HG02981 (cell line): ENCODE measurements around the gene ZNF619.
A peak's percentile ranks its signal among the peaks of the same experiment; 100 is the strongest.
"Not testable (repeated sequence)": the region's sequence is repeated elsewhere in the genome, so short reads cannot be mapped to it uniquely, and the experiment has no call there.

Source experiments
- ATAC-seq: cut with Tn5 transposase; IDR thresholded peaks from one replicate; pipeline ENCODE4 v1.9.1; 2021; ENCODE audit warnings: mild to moderate bottlenecking, moderate library complexity; ENCODE audit not compliant: unreplicated experiment

ZNF619 gene

DNA sequence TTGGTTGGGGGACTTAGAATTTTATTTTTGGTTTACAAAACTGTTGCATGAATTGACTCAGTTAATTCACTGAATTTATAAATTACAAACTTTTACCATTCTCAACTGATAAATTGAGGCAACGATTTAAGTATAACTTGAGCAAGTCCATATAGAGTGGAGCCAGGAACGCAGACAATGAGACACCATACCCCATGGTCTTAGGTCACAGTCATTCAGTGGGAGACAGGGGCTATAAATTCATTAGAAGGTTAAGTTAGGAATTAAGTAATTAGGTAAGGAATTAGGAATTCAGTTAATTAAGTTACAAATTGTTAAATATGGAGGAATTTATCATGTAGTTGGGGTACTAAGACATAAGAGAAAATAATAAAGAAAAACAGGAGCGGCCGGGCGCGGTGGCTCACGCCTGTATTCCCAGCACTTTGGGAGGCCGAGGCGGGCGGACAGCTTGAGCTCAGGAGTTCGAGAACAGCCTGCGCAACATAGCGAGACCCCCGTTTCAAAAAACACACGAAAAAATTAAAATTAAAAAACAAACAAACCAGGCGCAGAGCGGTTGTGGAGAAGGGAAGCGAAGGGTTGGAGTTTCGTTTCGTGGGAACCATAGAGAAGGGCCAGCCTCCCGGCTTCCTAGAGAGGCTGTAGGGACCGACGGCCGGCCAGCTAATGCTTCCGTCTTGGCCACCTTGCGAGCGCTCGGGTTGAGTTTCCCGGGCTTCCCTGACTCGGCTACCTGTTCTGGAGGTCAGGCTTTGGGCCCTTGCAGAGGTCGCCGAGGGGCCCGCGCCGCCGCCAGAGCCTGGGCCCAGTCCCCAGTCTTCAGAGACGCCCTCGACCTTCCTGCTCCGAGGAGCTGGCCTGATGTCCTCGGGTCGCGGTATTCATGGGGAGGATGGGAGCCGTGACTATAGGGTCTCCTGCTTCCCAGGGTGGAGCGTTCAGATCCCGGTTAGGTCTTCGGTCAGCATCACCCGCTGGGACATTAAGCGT, at the start of gene ZNF619:
TSS of gene ZNF619 (plus strand) at position 645 of the 993 bp plus-strand sequence. CDS start 858 bp downstream, outside the sequence.
- peak; percentile 78 for ATAC-seq

DNA sequence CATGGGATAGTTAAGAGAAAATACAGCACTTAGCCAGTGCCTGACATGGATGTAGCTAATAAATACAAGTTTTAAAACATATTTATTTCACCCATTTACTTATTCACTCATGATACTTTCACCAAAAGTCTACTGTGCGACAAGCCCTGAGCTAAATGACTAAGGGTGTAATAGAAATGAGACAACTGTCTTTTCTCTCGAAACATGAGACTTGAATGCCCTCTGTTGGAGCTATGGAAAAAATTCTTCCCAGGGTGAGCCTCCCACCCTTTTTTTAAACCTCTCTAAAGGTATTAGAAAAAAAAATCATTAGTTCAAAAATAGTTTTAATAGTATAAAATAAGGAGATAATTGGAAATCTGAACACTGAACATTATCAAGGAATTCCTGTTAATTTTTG, 44.1 kb upstream of the ZNF619 start:
- no peak for ATAC-seq

GRCh38 chr3:40437889-40438288, 39.0 kb upstream of the ZNF619 start:
- no peak for ATAC-seq

DNA sequence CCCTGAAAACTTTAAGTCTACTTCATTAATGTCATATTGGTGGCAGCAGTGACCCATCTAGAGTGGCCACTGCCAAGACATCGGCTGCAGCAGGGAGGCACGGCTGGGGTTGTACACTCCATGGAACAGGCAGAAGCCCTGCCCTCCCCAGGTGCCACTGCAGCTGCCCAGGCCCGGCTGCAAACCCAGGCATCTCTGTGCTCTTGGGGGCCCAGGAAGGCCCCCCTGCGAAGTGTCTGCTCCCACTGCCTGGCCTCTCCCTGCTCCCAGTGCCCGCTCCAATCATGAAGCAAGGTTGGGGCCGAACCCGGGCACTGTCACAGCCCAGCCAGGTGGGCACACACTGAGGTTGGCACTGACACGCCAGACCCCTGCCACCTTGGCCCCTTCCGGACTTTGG, 31.9 kb upstream of the ZNF619 start:
- no peak for ATAC-seq

- no peak for ATAC-seq
Observed at GRCh38 chr3:40445880-40446279, 31.0 kb upstream of the ZNF619 start.

GRCh38 chr3:40450438-40450837, 26.5 kb upstream of the ZNF619 start:
- ATAC-seq, result no peak

GRCh38 chr3:40451551-40451950, 25.4 kb upstream of the ZNF619 start:
- no peak for ATAC-seq

- no peak for ATAC-seq
Observed at GRCh38 chr3:40452057-40452456, 24.9 kb upstream of the ZNF619 start.

- no peak for ATAC-seq
Observed at GRCh38 chr3:40452562-40452875, 24.4 kb upstream of the ZNF619 start.

DNA sequence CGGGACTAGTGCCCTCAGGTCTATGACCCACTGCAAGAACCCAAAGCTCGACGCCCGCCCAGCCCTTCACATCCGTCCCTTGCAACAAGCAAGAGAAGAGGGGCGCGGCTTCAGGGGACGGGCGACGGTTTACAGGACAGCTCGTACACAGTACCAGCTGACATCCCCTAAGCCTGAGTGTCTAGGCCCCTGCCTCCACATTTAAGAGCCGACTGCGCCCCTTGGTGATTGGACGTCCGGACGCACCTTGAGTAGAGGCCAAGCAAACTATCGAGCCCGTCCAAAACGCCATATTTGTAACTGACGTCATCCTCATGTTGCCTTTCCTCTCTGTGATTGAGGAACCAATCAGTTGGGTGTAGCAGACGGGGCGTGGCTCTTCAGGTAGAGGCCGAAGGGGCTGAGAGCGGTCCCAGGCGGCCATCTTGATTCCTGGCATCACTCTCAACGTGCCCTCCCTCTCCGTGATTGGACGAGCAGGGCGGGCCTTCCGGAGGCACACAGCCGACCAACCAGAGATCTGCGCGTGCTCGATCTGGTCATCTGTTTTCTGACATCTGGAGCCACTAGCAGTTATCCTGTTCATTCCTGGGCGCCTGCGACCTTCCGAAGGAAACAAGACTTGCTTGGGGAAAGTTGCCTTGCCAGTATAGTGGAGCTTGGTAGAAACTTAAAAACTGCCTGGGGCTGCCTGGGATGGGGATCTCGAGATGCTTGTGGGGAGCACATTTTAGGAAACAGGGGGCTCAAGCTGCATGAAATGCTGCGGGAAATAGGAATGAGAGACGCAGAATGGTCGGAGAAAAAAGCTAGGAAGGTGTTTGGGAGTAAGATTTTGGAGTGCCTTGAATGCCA, 23.8 kb upstream of the ZNF619 start:
- peak; percentile 94 for ATAC-seq

DNA sequence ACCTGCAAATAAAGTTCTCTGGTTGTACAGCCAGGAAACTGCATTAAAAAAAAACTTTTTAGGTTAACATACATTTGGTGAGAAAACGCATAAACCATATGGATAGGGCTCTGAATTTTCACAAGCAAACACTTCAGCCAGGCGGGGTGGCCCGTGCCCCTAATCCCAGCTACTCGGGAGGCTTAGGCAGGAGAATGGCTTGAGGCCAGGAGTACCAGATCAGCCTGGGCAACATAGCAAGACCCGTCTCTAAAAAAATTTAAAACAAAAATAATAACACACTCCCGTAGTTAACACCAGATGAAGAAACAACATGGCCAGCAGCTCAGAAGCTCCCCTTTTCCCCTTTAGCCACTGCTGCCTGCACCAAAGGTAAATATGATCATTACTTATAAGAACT, 23.0 kb upstream of the ZNF619 start:
- ATAC-seq, result no peak

DNA sequence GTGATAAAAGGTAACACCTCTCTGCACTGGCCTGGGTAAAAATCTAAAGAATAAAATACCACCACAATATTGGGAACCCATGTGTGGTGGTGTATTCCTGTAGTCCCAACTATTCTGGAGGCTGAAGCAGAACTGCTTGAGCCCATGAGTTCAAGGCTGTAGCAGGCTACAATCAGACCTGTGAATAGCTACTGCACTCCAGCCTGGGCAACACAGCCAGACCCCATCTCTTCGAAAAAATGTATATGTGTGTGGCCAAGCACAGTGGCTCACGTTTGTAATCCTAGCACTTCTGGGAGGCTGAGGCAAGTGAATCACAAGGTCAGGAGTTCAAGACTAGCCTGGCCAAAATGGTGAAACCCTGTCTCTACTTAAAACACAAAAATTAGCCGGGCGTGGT, 21.6 kb upstream of the ZNF619 start:
- ATAC-seq, result no peak

DNA sequence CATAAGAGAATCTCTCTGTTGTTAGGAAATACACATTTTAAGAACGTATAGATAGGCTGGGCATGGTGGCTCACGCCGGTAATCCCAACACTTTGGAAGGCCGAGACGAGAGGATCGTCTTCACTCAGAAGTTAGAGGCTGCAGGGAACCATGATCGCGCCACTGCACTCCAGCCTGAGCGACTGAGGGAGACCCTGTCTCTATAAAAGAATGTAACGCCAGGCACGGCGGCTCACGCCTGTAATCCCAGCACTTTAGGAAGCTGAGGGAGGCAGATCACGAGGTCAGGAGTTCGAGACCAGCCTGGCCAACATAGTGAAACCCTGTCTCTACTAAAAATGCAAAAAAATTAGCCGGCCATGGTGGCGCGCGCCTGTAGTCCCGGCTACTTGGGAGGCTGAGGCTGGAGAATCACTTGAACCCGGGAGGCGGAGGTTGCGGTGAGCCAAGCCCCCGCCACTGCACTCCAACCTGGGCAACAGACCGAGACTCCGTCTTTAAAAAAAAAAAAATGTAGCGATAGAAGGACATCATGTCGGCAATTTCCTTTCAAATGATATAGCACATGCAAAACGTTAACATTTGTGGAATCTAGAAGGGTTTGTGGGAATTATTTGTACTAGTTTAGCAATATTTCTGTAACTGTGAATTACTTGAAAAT, 20.5 kb upstream of the ZNF619 start:
- no peak for ATAC-seq

DNA sequence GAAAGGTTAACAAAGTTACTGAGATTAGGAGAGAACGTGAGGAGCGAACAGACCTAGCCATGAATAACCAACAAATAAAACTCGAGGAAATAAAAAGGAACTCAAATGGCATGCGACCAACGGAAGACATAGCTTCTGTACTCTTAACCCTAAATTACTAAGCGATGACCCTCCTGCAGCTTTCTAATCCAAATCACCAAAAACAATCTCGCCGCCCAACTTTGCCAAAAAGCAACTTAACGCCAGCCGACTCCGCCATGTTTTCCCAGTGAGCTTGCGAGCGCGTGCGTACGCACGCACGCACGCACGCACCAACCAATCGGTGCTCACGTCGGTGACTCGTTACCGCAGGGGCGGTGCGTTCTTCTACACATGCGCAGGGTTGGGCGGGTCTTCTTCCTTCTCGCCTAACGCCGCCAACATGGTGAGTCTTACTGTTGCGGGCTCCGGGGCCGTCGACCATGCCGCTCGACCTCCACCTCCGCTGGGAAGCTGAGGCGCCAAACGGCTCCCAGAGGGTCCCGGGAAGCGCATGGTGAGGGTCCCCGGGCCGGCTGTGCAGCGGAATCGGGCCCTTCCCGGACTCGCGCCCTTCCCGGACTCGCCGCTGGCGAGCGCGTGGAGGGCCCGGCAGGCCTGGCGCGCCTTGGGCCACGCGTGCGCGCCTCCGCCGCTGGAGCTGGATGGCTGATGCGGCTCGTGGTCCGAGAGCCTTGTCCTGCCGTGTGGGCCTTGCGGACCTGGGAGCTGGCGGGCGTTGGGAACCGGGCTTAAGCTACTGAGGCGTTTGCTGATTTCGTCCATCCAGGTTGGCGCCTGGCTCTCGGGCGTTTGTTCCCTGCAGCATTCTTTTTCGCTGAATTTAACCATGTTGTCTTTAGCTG, 19.7 kb upstream of the ZNF619 start, which contains the start of gene RPL14:
TSS of gene RPL14 (plus strand) at position 400 of the 884 bp plus-strand sequence. CDS start at position 533, 133 bp downstream.
- peak; percentile 55 for ATAC-seq

DNA sequence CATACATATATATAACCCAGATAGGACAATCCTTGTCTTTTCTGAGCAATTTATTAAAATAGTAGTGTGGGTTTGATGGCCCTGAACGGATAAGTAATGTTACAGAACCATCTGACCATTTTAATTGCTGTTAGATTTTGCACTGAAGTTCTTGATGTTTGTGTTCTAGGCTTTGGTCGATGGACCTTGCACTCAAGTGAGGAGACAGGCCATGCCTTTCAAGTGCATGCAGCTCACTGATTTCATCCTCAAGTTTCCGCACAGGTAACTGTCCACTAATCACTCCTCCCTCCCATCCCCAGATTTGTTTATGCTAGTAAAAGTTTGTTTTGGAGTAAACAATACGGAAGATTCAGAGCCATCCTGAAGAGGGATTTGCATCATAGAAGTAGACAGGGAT, 18.4 kb upstream of the ZNF619 start:
- ATAC-seq, result no peak

DNA sequence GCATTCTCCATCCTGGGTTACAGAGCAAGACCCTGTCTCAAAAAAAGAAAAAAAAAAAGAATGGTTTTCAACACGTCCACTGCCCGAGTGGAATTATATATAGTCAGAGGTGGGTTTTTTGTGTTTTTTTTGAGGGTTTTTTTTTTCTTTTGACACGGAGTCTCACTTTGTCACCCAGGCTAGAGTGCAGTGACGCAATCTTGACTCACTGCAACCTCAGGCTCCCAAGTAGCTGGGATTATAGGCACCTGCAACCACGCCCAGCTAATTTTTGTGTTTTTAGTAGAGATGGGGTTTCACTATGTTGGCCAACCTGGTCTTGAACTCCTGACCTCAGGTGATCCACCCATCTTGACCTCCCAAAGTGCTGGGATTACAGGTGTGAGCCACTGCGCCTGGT, 16.4 kb upstream of the ZNF619 start:
- ATAC-seq, result not testable (repeated sequence)

DNA sequence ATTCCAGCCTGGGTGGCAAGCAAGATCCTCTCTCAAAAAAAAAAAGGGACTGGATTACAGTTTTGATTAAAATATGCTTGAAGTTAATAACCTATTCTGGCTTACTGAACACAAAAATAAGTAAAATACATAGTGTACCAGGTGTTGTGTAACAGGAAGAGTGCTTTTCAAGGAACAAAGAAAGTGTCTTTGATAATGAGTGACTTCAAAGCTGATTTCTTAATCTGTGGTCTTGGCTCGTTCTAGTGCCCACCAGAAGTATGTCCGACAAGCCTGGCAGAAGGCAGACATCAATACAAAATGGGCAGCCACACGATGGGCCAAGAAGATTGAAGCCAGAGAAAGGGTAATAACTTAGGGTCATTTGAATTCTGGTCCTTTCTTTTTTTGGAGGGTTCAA, 15.8 kb upstream of the ZNF619 start:
- ATAC-seq, result no peak

- ATAC-seq, result not testable (repeated sequence)
Observed at GRCh38 chr3:40462838-40463237, 14.1 kb upstream of the ZNF619 start.

- no peak for ATAC-seq
Observed at GRCh38 chr3:40463579-40463978, 13.3 kb upstream of the ZNF619 start.
